H1 (cell line): Measurements from ENCODE around the gene SCAMP4. TPM values are rescaled to one million over a fixed set of nuclear protein-coding genes. Genes with fewer than 3 reads are reported as not detected.

Source experiments
- CTCF ChIA-PET: fragments of 300-600 bp; sonication (Branson Sonifier 250); formaldehyde crosslinking; loops from one replicate; lab custom pipeline; 2021; ENCODE audit not compliant: partially characterized antibody; lab: Charles Lee
- POLR2A ChIA-PET: fragments of 300-600 bp; sonication (Branson Sonifier 250); formaldehyde crosslinking; loops from one replicate; lab custom pipeline; 2021; ENCODE audit warnings: inconsistent platforms; ENCODE audit not compliant: partially characterized antibody; lab: Charles Lee
- DNase-seq, 2 experiments: peaks; one replicate each; pipeline versions ENCODE4 v3.0.0 to v3.0.0-alpha.2; 2010 to 2022; ENCODE audit warnings: low spot score in 2 of 2, low read depth in 1 of 2, mixed read lengths in 1 of 2
- FAIRE-seq: peaks from 2 replicates; lab custom pipeline; 2011; peaks lifted over from hg19 to GRCh38; lab: Jason Lieb, UNC
- H2AFZ ChIP-seq: 2 replicates; pipeline ENCODE4 v1.8.1; 2012; ENCODE audit warnings: low read length, inconsistent platforms
- H2AK5ac ChIP-seq: 2 replicates; pipeline ENCODE4 v1.6.1; 2013; ENCODE audit warnings: low read depth, low read length
- H2BK120ac ChIP-seq: replicated peaks from 2 replicates; pipeline ENCODE3; 2013; ENCODE audit warnings: low read depth, low read length, inconsistent platforms
- H2BK12ac ChIP-seq: 2 replicates; pipeline ENCODE4 v1.6.1; 2013; ENCODE audit warnings: low read depth, low read length
- H2BK15ac ChIP-seq: 2 replicates; pipeline ENCODE4 v1.6.1; 2013; ENCODE audit warnings: low read length
- H2BK20ac ChIP-seq: 2 replicates; pipeline ENCODE4 v1.6.1; 2013; ENCODE audit warnings: low read length
- H2BK5ac ChIP-seq: 2 replicates; pipeline ENCODE4 v1.6.1; 2013; ENCODE audit warnings: low read depth, low read length
- H3K14ac ChIP-seq: 2 replicates; pipeline ENCODE4 v1.6.1; 2013; ENCODE audit warnings: inconsistent platforms; ENCODE audit not compliant: insufficient read length
- H3K18ac ChIP-seq: 2 replicates; pipeline ENCODE4 v1.6.1; 2013; ENCODE audit warnings: low read length; ENCODE audit errors: extremely low read depth
- H3K23ac ChIP-seq: 2 replicates; pipeline ENCODE4 v1.6.1; 2013; ENCODE audit warnings: inconsistent platforms; ENCODE audit not compliant: insufficient read length
- H3K23me2 ChIP-seq: 2 replicates; pipeline ENCODE4 v1.6.1; 2013; ENCODE audit warnings: low read depth, low read length
- H3K27ac ChIP-seq: 2 replicates; pipeline ENCODE4 v1.6.1; 2011; ENCODE audit warnings: low read depth, low read length, inconsistent platforms
- H3K27me3 ChIP-seq, 4 experiments: replicated peaks in 1 of 4; 1 replicate in 1 of 4; 2 replicates in 3 of 4; pipeline versions ENCODE4 v1.6.1 to v1.8.1; 2011 to 2013; ENCODE audit warnings: low read length in 3 of 4, mild to moderate bottlenecking in 3 of 4, inconsistent platforms in 2 of 4, mixed read lengths in 2 of 4, moderate library complexity in 1 of 4; ENCODE audit not compliant: control insufficient read depth in 3 of 4, insufficient read depth in 3 of 4; ENCODE audit errors: extremely low read depth in 1 of 4
- H3K36me3 ChIP-seq, 4 experiments: 2 replicates each; pipeline versions ENCODE4 v1.6.1 to v1.8.1; 2011 to 2013; ENCODE audit warnings: mild to moderate bottlenecking in 4 of 4, low read length in 3 of 4, moderate library complexity in 2 of 4, control low read depth in 1 of 4, inconsistent platforms in 1 of 4; ENCODE audit not compliant: insufficient read depth in 4 of 4, control insufficient read depth in 2 of 4
- H3K4ac ChIP-seq: replicated peaks from 2 replicates; pipeline ENCODE3; 2013; ENCODE audit warnings: low read length, low read depth, mixed read lengths, inconsistent platforms; ENCODE audit not compliant: insufficient read length
- H3K4me1 ChIP-seq, 4 experiments: replicated peaks in 1 of 4; 1 replicate in 1 of 4; 2 replicates in 3 of 4; pipeline versions ENCODE4 v1.6.1 to v1.8.1; 2011 to 2013; ENCODE audit warnings: low read length in 3 of 4, inconsistent platforms in 2 of 4, mixed read lengths in 1 of 4; ENCODE audit not compliant: insufficient read depth in 4 of 4, control insufficient read depth in 3 of 4
- H3K4me2 ChIP-seq, 2 experiments: 2 replicates each; pipeline versions ENCODE4 v1.6.1 to v1.8.1; 2011 to 2013; ENCODE audit warnings: low read depth in 2 of 2, low read length in 2 of 2, control low read depth in 1 of 2, inconsistent platforms in 1 of 2, mild to moderate bottlenecking in 1 of 2; ENCODE audit not compliant: insufficient read depth in 1 of 2
- H3K4me3 ChIP-seq, 4 experiments: fragments of 200-600, 300-600 bp in 1 of 4; sonication (generic), shearing (Covaris generic), sonication (Bioruptor Twin) in 1 of 4; 2 replicates each; pipeline versions ENCODE4 v1.5.1 to v1.8.1; 2011 to 2016; ENCODE audit warnings: low read length in 4 of 4, low read depth in 3 of 4, control low read depth in 2 of 4, inconsistent platforms in 2 of 4, mild to moderate bottlenecking in 2 of 4, mixed read lengths in 1 of 4, moderate library complexity in 1 of 4; ENCODE audit not compliant: insufficient read depth in 2 of 4; ENCODE audit errors: extremely low read depth in 1 of 4
- H3K56ac ChIP-seq: replicated peaks from 2 replicates; pipeline ENCODE3; 2013; ENCODE audit warnings: low read depth, mild to moderate bottlenecking, mixed read lengths, low read length, inconsistent platforms; ENCODE audit not compliant: insufficient read length
- H3K79me1 ChIP-seq: 2 replicates; pipeline ENCODE4 v1.6.1; 2013; ENCODE audit warnings: low read depth, low read length, control low read depth
- H3K79me2 ChIP-seq, 2 experiments: 2 replicates each; pipeline versions ENCODE4 v1.6.1 to v1.8.1; 2012 to 2013; ENCODE audit warnings: low read length in 2 of 2, mild to moderate bottlenecking in 2 of 2, inconsistent platforms in 1 of 2; ENCODE audit not compliant: insufficient read depth in 2 of 2, control insufficient read depth in 1 of 2
- H3K9ac ChIP-seq, 4 experiments: replicated peaks in 1 of 4; 1 replicate in 1 of 4; 2 replicates in 3 of 4; pipeline versions ENCODE4 v1.6.1 to v1.8.1; 2011 to 2013; ENCODE audit warnings: low read depth in 3 of 4, low read length in 3 of 4, control low read depth in 2 of 4, mild to moderate bottlenecking in 2 of 4, moderate library complexity in 2 of 4, inconsistent platforms in 1 of 4; ENCODE audit errors: extremely low read depth in 1 of 4
- H3K9me3 ChIP-seq, 2 experiments: 2 replicates each; pipeline versions ENCODE4 v1.6.1 to v1.8.1; 2012 to 2013; ENCODE audit warnings: mild to moderate bottlenecking in 2 of 2, moderate library complexity in 2 of 2, control low read depth in 1 of 2, inconsistent platforms in 1 of 2, low read depth in 1 of 2, low read length in 1 of 2, mixed read lengths in 1 of 2; ENCODE audit not compliant: insufficient read depth in 2 of 2
- H4K20me1 ChIP-seq, 2 experiments: replicated peaks in 1 of 2; 2 replicates each; pipeline versions ENCODE3 to v1.8.1; 2011 to 2013; ENCODE audit warnings: inconsistent platforms in 2 of 2, low read length in 2 of 2, mild to moderate bottlenecking in 1 of 2; ENCODE audit not compliant: insufficient read depth in 2 of 2, control insufficient read depth in 1 of 2
- H4K5ac ChIP-seq: 2 replicates; pipeline ENCODE4 v1.6.1; 2013; ENCODE audit warnings: low read length, low read depth, mixed read lengths, inconsistent platforms; ENCODE audit not compliant: insufficient read length
- H4K8ac ChIP-seq: 2 replicates; pipeline ENCODE4 v1.8.0; 2013; ENCODE audit warnings: mild to moderate bottlenecking, moderate library complexity, low read length, inconsistent platforms; ENCODE audit not compliant: insufficient read depth; ENCODE audit errors: extremely low read depth
- H4K91ac ChIP-seq: replicated peaks from 2 replicates; pipeline ENCODE3; 2013; ENCODE audit warnings: low read length, mixed read lengths, inconsistent platforms; ENCODE audit not compliant: insufficient read length
- BRCA1 ChIP-seq: IDR thresholded peaks from 2 replicates; pipeline ENCODE4 v1.6.1; 2012; ENCODE audit warnings: low read depth, low read length, improper control_type of control experiment
- CTBP2 ChIP-seq: IDR thresholded peaks from 2 replicates; pipeline ENCODE4 v1.7.0; 2011; ENCODE audit warnings: borderline replicate concordance, mild to moderate bottlenecking, moderate library complexity, mixed read lengths, low read length; ENCODE audit not compliant: insufficient read depth, insufficient read length
- SAP30 ChIP-seq: fragments of 300-600 bp; sonication (generic); IDR thresholded peaks from 2 replicates; pipeline ENCODE4 v1.7.1; 2012; ENCODE audit warnings: low read length, moderate library complexity, mild to moderate bottlenecking, inconsistent platforms; ENCODE audit not compliant: insufficient read depth, insufficient replicate concordance
- SP2 ChIP-seq: IDR thresholded peaks from 2 replicates; pipeline ENCODE4 v1.6.1; 2012; ENCODE audit warnings: mild to moderate bottlenecking, low read length, inconsistent platforms
- SP4 ChIP-seq: IDR thresholded peaks from 2 replicates; pipeline ENCODE4 v1.6.1; 2012; ENCODE audit warnings: low read length, inconsistent platforms
- TBP ChIP-seq: IDR thresholded peaks from 2 replicates; pipeline ENCODE4 v1.6.1; 2011; ENCODE audit warnings: low read depth, low read length, improper control_type of control experiment
- WGBS, 2 experiments: shearing (Covaris generic) in 1 of 2; methylation state at CpG; one replicate each; pipeline versions ENCODE4 v1.1.6 to v1.1.7; 2013 to 2015; ENCODE audit warnings: low lambda C conversion rate in 2 of 2, mixed read lengths in 2 of 2, inconsistent platforms in 1 of 2, low coverage in 1 of 2, missing lambda C conversion rate in 1 of 2; ENCODE audit not compliant: insufficient replicate concordance in 2 of 2, insufficient coverage in 1 of 2, insufficient read length in 1 of 2; ENCODE audit errors: extremely low coverage in 1 of 2, missing lambda C conversion rate in 1 of 2; 5-methylcytosine and 5-hydroxymethylcytosine counted together
- polyA plus RNA-seq, 7 experiments: library from polyadenylated mRNA; depleted of rRNA in 3 of 7; stranded (reverse) in 5 of 7; unstranded in 2 of 7; fragments of >200 nt in 5 of 7; fragments of 200-250 nt in 2 of 7; gene quantifications; 1 replicate in 5 of 7; 2 replicates in 1 of 7; 4 replicates in 1 of 7; pipeline versions ENCODE4 v1.2.1 to v1.2.3, GENCODE V29; 2011 to 2013; ENCODE audit warnings: missing spikeins in 2 of 7, mixed read lengths in 2 of 7
- total RNA-seq: library from RNA; stranded (reverse); fragmentation: NEBNext Ultra II Directional; extraction: Animal tissue kit (Norgen Biotek cat#: 25700); gene quantifications from 2 replicates; pipeline ENCODE4 v1.2.1, GENCODE V29; 2021
- TF ChIP-seq, protein P1 (sequence below): IDR thresholded peaks from 2 replicates; pipeline ENCODE4 v1.6.1; 2011; ENCODE audit warnings: low read length, improper control_type of control experiment
- TF ChIP-seq, protein P2 (sequence below): IDR thresholded peaks from 2 replicates; pipeline ENCODE4 v1.6.1; 2012; ENCODE audit warnings: inconsistent platforms

Gene SCAMP4
- total and polyA plus RNA-seq, 2 of the 8 experiments (the other 6 are each of a cell fraction or from before 2014, with no cell fraction given) = 17.1 to 61.4 TPM

DNA sequence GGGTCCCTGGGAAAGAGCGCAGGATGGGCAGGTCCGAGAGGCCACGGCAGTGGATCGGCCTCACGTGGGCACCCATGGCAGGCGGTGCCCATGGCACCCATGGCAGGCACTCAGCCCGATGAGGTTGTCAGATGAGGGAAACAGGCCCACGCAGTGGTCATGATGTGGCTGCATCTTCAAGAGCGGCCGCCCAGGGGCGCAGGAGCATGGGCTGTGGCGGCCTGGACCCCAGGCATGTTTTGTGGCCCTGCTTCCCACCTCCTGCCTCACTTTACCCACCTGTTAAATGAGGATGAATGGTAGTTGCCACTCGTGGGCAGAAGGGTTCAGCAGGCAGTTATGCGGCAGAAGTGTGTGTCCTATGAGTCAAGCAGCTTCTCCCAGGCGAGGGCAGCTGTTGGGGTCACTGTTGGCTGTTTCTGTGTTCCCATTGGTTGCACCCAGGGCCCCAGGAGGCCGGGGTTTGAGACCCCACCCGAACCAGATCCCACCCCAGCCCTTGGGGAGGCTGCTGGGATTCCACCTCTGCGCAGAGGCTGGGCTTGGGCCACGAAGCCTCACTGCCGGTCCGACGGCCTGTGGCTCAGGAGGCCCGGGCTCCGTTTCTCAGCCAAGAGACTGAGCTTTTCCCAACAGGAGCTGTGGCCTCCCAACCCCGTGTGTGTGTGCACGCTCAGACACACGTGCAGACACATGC is 65.8 kb downstream of the SCAMP4 start:
- H2BK5ac ChIP-seq = no peak overlapping the region
- H3K56ac ChIP-seq = no peak overlapping the region
- H3K9me3 ChIP-seq = no peaks in the 10 kb centered on the region
- H3K27ac ChIP-seq = no peak overlapping the region
- no peaks in the 10 kb centered on the region for H3K4me1 ChIP-seq
- H2BK12ac ChIP-seq = no peak overlapping the region
- ChIA-PET CTCF (interaction anchor here (1.0 to 4.2 kb wide), 3 partner anchors 25 to 41 kb away, joined by 4 to 13 read pairs (median 5); no protein-coding TSS in a partner anchor), POLR2A (interaction anchor here (0.6 kb wide), 1 partner anchor 55 kb away, joined by 3 read pairs; no protein-coding TSS in a partner anchor)
- H3K79me1 ChIP-seq = peaks cover 20% of the 10 kb centered on the region
- no peak for DNase-seq
- TF ChIP-seq BRCA1 (no peak), TBP (no peak), SP4 (no peak), SP2 (no peak), SAP30 (no peak), CTBP2 (no peak)
- TF ChIP-seq, protein P1, sequence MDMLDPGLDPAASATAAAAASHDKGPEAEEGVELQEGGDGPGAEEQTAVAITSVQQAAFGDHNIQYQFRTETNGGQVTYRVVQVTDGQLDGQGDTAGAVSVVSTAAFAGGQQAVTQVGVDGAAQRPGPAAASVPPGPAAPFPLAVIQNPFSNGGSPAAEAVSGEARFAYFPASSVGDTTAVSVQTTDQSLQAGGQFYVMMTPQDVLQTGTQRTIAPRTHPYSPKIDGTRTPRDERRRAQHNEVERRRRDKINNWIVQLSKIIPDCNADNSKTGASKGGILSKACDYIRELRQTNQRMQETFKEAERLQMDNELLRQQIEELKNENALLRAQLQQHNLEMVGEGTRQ = no peak
- TF ChIP-seq, protein P2, sequence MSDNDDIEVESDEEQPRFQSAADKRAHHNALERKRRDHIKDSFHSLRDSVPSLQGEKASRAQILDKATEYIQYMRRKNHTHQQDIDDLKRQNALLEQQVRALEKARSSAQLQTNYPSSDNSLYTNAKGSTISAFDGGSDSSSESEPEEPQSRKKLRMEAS = no peak
- H4K5ac ChIP-seq = no peak overlapping the region
- H3K14ac ChIP-seq = no peak overlapping the region
- H2BK20ac ChIP-seq = no peak overlapping the region
- peaks cover 2 to 20% (median 8%) of the 10 kb centered on the region in 4 experiments; a peak in 5 of 8 replicates for H3K36me3 ChIP-seq
- H4K8ac ChIP-seq = no peak overlapping the region; the same call in 1 of the 2 replicates
- H3K79me2 ChIP-seq = peaks cover 4 to 50% of the 10 kb centered on the region in 2 experiments; a peak in 3 of 4 replicates
- no peak overlapping the region for H2AFZ ChIP-seq
- peaks cover 19 to 46% of the 10 kb centered on the region in 2 experiments for H4K20me1 ChIP-seq
- H3K23ac ChIP-seq = no peak overlapping the region
- H3K23me2 ChIP-seq = no peaks in the 10 kb centered on the region
- H2BK15ac ChIP-seq = no peak overlapping the region
- H2BK120ac ChIP-seq = no peak overlapping the region
- H3K18ac ChIP-seq = no peak overlapping the region
- H3K27me3 ChIP-seq = no peaks in the 10 kb centered on the region
- H3K4me3 ChIP-seq = no peak overlapping the region
- 95% methylated on average over 26 of the region's 27 CpGs; no CpG with 5 or more reads in 1 of the 2 experiments for WGBS, 2 experiments
- peak overlapping the region; percentile 53 for H3K4ac ChIP-seq
- no peak overlapping the region for H4K91ac ChIP-seq
- no peak for FAIRE-seq
- no peak overlapping the region for H2AK5ac ChIP-seq
- H3K9ac ChIP-seq = no peak overlapping the region; a peak in 1 of 7 replicates
- H3K4me2 ChIP-seq = no peak overlapping the region
